ENCODE results near the gene HES4. TPM values are rescaled to one million over a fixed set of nuclear protein-coding genes. Genes with fewer than 3 reads are reported as not detected.

The HES4 gene
- total and polyA plus RNA-seq, 2 of the 13 experiments (the other 11 are each of a cell fraction or from before 2014, with no cell fraction given): 8.8 to 10.6 TPM

DNA sequence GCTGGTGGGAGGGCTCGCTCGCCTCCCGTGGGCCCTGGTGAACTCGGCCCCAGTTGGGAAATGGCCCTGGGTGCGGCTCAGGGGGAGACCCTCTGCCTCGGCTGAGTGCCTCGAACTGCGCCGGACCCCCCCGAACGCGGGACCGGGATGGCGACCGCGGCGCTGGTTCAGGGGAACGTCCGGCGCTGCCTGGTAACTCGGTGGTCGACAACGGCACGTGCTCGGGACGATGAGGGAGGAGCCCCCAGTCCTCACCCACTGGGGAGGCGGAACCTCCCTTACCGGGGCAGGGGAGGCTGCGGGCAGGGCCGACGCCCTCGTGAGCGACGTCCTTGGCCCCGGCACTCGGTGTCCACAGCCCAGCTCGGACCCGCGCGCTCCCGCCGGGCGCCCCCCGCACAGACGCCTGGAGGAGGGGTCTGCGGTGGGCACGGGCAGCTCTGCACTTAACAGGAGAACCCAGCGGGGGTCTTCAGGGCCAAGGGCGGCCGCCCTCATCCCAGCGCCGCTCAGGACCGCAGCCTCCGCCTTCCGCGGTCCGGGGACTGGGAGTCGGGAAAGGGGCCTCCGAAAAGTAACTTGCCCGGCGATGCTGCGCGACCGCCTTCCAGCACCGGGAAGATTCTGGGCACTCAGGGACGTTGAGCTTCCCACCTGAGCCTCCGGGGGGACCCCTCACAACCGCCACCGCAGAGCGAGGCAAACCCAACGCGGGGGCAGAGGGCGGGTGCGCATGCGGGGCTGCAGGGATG is 1.7 kb downstream of the HES4 start (continued):
- TF ChIP-seq HNRNPK (IDR thresholded peaks at IDR 0.05; ENCODE audit: low read depth, low read length, poor library complexity, severe bottlenecking): peak; percentile 19
- no peak for TF ChIP-seq ZC3H4 (CRISPR knock-in tag; IDR thresholded peaks at IDR 0.05; ENCODE audit: borderline replicate concordance)
- no peak for TF ChIP-seq ZNF337 (CRISPR knock-in tag; IDR thresholded peaks at IDR 0.05; ENCODE audit: borderline replicate concordance, low read depth)
- TF ChIP-seq, protein P1, sequence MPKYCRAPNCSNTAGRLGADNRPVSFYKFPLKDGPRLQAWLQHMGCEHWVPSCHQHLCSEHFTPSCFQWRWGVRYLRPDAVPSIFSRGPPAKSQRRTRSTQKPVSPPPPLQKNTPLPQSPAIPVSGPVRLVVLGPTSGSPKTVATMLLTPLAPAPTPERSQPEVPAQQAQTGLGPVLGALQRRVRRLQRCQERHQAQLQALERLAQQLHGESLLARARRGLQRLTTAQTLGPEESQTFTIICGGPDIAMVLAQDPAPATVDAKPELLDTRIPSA (CRISPR knock-in tag; IDR thresholded peaks at IDR 0.05; ENCODE audit: borderline replicate concordance): no peak
- TF ChIP-seq ZSCAN25 (CRISPR knock-in tag; IDR thresholded peaks at IDR 0.05): peak; percentile 97
- TF ChIP-seq ZNF629 (CRISPR knock-in tag; conservative IDR thresholded peaks at IDR 0.05): no peak
- no peak for TF ChIP-seq ZNF354B (CRISPR knock-in tag; IDR thresholded peaks at IDR 0.05)
- no peak for TF ChIP-seq ZNF891 (CRISPR knock-in tag; IDR thresholded peaks at IDR 0.05)
- TF ChIP-seq HOXA7 (CRISPR knock-in tag; IDR thresholded peaks at IDR 0.05): no peak
- no peak for TF ChIP-seq ZKSCAN1 (IDR thresholded peaks at IDR 0.05; ENCODE audit: low read length)
- no peak for TF ChIP-seq KLF15 (CRISPR knock-in tag; IDR thresholded peaks at IDR 0.05; ENCODE audit: borderline replicate concordance)
- TF ChIP-seq, protein P2, sequence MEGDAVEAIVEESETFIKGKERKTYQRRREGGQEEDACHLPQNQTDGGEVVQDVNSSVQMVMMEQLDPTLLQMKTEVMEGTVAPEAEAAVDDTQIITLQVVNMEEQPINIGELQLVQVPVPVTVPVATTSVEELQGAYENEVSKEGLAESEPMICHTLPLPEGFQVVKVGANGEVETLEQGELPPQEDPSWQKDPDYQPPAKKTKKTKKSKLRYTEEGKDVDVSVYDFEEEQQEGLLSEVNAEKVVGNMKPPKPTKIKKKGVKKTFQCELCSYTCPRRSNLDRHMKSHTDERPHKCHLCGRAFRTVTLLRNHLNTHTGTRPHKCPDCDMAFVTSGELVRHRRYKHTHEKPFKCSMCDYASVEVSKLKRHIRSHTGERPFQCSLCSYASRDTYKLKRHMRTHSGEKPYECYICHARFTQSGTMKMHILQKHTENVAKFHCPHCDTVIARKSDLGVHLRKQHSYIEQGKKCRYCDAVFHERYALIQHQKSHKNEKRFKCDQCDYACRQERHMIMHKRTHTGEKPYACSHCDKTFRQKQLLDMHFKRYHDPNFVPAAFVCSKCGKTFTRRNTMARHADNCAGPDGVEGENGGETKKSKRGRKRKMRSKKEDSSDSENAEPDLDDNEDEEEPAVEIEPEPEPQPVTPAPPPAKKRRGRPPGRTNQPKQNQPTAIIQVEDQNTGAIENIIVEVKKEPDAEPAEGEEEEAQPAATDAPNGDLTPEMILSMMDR (CRISPR knock-in tag; IDR thresholded peaks at IDR 0.05): peak; percentile 46
- 0 out of 2 replicates have a peak, but pooled peaks have one; percentile 33 for TF ChIP-seq RBFOX2 (IDR thresholded peaks at IDR 0.05; ENCODE audit: low read depth, low read length)
- TF ChIP-seq, protein P3, sequence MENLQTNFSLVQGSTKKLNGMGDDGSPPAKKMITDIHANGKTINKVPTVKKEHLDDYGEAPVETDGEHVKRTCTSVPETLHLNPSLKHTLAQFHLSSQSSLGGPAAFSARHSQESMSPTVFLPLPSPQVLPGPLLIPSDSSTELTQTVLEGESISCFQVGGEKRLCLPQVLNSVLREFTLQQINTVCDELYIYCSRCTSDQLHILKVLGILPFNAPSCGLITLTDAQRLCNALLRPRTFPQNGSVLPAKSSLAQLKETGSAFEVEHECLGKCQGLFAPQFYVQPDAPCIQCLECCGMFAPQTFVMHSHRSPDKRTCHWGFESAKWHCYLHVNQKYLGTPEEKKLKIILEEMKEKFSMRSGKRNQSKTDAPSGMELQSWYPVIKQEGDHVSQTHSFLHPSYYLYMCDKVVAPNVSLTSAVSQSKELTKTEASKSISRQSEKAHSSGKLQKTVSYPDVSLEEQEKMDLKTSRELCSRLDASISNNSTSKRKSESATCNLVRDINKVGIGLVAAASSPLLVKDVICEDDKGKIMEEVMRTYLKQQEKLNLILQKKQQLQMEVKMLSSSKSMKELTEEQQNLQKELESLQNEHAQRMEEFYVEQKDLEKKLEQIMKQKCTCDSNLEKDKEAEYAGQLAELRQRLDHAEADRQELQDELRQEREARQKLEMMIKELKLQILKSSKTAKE (CRISPR knock-in tag; IDR thresholded peaks at IDR 0.05; ENCODE audit: borderline replicate concordance): no peak
- TF ChIP-seq ZKSCAN5 (CRISPR knock-in tag; IDR thresholded peaks at IDR 0.05): no peak
- TF ChIP-seq GTF2F1 (IDR thresholded peaks at IDR 0.05; ENCODE audit: low read length): no peak
- TF ChIP-seq ETV6 (CRISPR knock-in tag; conservative IDR thresholded peaks at IDR 0.05): no peak
- TF ChIP-seq, protein P4, sequence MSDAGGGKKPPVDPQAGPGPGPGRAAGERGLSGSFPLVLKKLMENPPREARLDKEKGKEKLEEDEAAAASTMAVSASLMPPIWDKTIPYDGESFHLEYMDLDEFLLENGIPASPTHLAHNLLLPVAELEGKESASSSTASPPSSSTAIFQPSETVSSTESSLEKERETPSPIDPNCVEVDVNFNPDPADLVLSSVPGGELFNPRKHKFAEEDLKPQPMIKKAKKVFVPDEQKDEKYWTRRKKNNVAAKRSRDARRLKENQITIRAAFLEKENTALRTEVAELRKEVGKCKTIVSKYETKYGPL (CRISPR knock-in tag; IDR thresholded peaks at IDR 0.05): no peak
- TF ChIP-seq, protein P5, sequence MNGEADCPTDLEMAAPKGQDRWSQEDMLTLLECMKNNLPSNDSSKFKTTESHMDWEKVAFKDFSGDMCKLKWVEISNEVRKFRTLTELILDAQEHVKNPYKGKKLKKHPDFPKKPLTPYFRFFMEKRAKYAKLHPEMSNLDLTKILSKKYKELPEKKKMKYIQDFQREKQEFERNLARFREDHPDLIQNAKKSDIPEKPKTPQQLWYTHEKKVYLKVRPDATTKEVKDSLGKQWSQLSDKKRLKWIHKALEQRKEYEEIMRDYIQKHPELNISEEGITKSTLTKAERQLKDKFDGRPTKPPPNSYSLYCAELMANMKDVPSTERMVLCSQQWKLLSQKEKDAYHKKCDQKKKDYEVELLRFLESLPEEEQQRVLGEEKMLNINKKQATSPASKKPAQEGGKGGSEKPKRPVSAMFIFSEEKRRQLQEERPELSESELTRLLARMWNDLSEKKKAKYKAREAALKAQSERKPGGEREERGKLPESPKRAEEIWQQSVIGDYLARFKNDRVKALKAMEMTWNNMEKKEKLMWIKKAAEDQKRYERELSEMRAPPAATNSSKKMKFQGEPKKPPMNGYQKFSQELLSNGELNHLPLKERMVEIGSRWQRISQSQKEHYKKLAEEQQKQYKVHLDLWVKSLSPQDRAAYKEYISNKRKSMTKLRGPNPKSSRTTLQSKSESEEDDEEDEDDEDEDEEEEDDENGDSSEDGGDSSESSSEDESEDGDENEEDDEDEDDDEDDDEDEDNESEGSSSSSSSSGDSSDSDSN (CRISPR knock-in tag; IDR thresholded peaks at IDR 0.05): no peak
- TF ChIP-seq, protein P6, sequence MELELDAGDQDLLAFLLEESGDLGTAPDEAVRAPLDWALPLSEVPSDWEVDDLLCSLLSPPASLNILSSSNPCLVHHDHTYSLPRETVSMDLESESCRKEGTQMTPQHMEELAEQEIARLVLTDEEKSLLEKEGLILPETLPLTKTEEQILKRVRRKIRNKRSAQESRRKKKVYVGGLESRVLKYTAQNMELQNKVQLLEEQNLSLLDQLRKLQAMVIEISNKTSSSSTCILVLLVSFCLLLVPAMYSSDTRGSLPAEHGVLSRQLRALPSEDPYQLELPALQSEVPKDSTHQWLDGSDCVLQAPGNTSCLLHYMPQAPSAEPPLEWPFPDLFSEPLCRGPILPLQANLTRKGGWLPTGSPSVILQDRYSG (CRISPR knock-in tag; IDR thresholded peaks at IDR 0.05): no peak

Data from HepG2 (cell line).